ENCODE data around the gene CYTH3. TPM values are rescaled to one million over a fixed set of nuclear protein-coding genes. Genes with fewer than 3 reads are reported as not detected.
A peak's percentile ranks its signal among the peaks of the same experiment; 100 is the strongest.

Gene CYTH3
- total and polyA plus RNA-seq, 9 of the 15 experiments (the other 6 are each of a cell fraction or from before 2014, with no cell fraction given), result 0.25 to 15.2 (median 11.4) TPM

- TF ChIP-seq TEAD4 (IDR thresholded peaks at IDR 0.05; ENCODE audit: low read length) (peak; percentile 24; the same call in 1 of the 2 replicates), TEAD4 (CRISPR knock-in tag; IDR thresholded peaks at IDR 0.05; ENCODE audit: borderline replicate concordance) (no peak), ATF7 (IDR thresholded peaks at IDR 0.05) (0 out of 2 replicates have a peak, but pooled peaks have one; percentile 31), SOX6 (IDR thresholded peaks at IDR 0.05) (peak; percentile 82), NFIC (IDR thresholded peaks at IDR 0.05) (0 out of 2 replicates have a peak, but pooled peaks have one; percentile 9), L3MBTL2 (IDR thresholded peaks at IDR 0.05) (peak; percentile 13; the same call in 1 of the 2 replicates), SAFB2 (IDR thresholded peaks at IDR 0.05; ENCODE audit: borderline replicate concordance, low read depth, low read length, severe bottlenecking) (no peak), GATAD2B (IDR thresholded peaks at IDR 0.05; ENCODE audit: borderline replicate concordance) (0 out of 2 replicates have a peak, but pooled peaks have one; percentile 48), TCF3 (CRISPR knock-in tag; IDR thresholded peaks at IDR 0.05) (peak; percentile 67), ARID2 (IDR thresholded peaks at IDR 0.05) (no peak), EP300 (IDR thresholded peaks at IDR 0.05; ENCODE audit: low read length) (peak; percentile 46; the same call in 1 of the 2 replicates), MNT (conservative IDR thresholded peaks at IDR 0.05) (0 out of 4 replicates have a peak, but pooled peaks of 1 of the 2 experiments have one; percentile 29), ZNF217 (CRISPR knock-in tag; IDR thresholded peaks at IDR 0.05) (no peak), ZNF592 (IDR thresholded peaks at IDR 0.05) (peak; percentile 84), TRIM24 (IDR thresholded peaks at IDR 0.05) (peak in 1 of 2 experiments; percentile 19; a peak in 1 of 4 replicates), YBX1 (IDR thresholded peaks at IDR 0.05) (no peak), NR2C1 (IDR thresholded peaks at IDR 0.05) (no peak), NR2C1 (tag; IDR thresholded peaks at IDR 0.05) (peak; percentile 28; the same call in 1 of the 2 replicates), HOXB6 (CRISPR knock-in tag; IDR thresholded peaks at IDR 0.05; ENCODE audit: borderline replicate concordance) (no peak), HMBOX1 (IDR thresholded peaks at IDR 0.05) (no peak), CBFA2T3 (IDR thresholded peaks at IDR 0.05) (peak; percentile 77)
These were observed 142.3 kb downstream of the CYTH3 start (continued) for GRCh38 chr7:6130007-6130587.

Data from K562 (cell line).